ENCODE data around the gene BATF2.
"Not testable (repeated sequence)": the region's sequence is repeated elsewhere in the genome, so short reads cannot be mapped to it uniquely, and the experiment has no call there.

BATF2 gene, protein sequence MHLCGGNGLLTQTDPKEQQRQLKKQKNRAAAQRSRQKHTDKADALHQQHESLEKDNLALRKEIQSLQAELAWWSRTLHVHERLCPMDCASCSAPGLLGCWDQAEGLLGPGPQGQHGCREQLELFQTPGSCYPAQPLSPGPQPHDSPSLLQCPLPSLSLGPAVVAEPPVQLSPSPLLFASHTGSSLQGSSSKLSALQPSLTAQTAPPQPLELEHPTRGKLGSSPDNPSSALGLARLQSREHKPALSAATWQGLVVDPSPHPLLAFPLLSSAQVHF

DNA sequence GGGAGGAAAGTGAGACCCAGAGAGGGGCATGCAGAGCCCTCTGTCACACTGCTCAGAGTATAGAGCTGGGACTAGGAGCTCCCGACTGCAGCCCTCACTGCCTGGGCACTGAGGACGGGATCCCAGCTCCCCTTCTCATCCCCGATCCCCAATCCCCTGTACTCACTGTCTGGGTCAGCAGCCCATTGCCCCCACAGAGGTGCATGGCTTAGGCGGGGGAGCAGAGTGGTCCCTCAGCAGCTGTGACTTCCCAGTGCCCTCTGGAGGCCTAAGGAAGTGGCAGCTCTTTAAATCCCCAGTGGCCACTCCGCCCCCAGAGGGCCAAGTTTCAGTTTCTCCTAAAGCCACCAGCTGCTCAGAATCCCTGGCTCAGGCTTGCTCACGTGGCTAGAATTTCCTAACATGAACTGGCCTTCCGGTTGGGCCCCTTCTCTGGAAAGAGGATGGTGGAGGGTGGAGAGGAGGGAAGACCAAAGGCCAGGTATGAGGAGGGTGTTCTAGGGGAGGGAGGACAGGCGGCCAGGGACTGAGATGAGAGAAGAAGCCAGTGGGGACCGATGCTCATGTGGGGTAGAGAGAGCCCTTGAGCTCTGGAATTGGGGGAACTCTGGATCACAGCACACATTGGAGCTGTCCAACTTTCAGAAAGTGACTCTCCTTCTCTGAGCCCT is at the start of gene BATF2:
Gene BATF2, minus strand, starts transcription at position 262 of the 671 bp plus-strand sequence. Its CDS starts 57 bp downstream, at position 205.
- no peak for DNase-seq

GRCh38 chr11:65045728-65046127 is 49.0 kb upstream of the BATF2 start:
- no peak for DNase-seq

GRCh38 chr11:65045061-65045460 is 48.3 kb upstream of the BATF2 start:
- no peak for DNase-seq

- no peak for DNase-seq
Observed at GRCh38 chr11:65043881-65044501, 47.2 kb upstream of the BATF2 start.

- no peak for DNase-seq
Observed at GRCh38 chr11:65042891-65043290, 46.1 kb upstream of the BATF2 start.

GRCh38 chr11:65040847-65041622 is 44.3 kb upstream of the BATF2 start, which contains the start of gene SAC3D1:
SAC3D1 (plus strand) TSS chr11:65041210; CDS start chr11:65041293, 83 bp downstream.
- peak; percentile 85 for DNase-seq

DNA sequence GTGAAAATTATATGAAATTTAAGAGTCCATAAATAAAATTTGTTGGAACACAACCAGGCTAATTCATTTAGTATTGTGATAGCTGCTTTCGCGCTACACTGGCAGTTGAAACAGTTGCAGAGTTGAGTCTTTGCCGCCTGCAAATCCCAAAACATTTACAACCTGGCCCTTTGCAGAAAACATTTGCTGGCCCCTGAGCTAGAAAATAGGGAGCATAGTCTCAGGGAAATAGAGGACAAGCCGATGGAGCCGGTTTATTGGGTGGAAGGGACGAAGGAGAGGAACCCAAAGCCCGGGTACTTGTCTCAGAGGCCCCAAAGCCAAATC is 43.7 kb upstream of the BATF2 start:
- no peak for DNase-seq

- DNase-seq: no peak
Observed at GRCh38 chr11:65036931-65037330, 40.2 kb upstream of the BATF2 start.

- DNase-seq: no peak
Observed at GRCh38 chr11:65035579-65035978, 38.8 kb upstream of the BATF2 start.

GRCh38 chr11:65034423-65034822 is 37.7 kb upstream of the BATF2 start:
- DNase-seq: no peak

- no peak for DNase-seq
Observed at GRCh38 chr11:65032216-65032615, 35.4 kb upstream of the BATF2 start.

GRCh38 chr11:65027213-65028067 is 30.7 kb upstream of the BATF2 start, which contains the start of gene SNX15:
SNX15 (plus strand) TSS chr11:65027439; CDS start chr11:65027538, 99 bp downstream.
- DNase-seq: peak; percentile 82

GRCh38 chr11:65026810-65027209 is 30.0 kb upstream of the BATF2 start:
- DNase-seq: no peak

GRCh38 chr11:65023502-65023901 is 26.7 kb upstream of the BATF2 start:
- not testable (repeated sequence) for DNase-seq

DNA sequence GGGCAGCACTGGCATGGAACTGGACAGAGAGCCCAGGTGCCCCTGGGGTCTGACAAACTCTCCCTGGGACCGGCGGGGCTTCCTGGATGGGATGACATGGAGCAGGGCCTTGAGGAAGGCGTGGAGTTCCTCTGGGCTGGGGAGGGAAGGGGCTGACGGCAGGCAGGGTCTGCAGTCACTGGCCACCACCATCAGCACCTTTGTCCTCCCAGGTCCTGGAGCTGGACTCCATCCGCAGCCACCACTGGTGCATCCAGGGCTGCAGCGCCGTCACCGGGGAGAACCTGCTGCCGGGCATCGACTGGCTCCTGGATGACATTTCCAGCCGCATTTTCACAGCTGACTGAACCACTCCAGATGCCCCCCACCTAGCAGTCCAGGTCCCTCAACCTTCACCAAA is 24.7 kb upstream of the BATF2 start:
- no peak for DNase-seq

- no peak for DNase-seq
Observed at GRCh38 chr11:65021003-65021402, 24.2 kb upstream of the BATF2 start.

DNA sequence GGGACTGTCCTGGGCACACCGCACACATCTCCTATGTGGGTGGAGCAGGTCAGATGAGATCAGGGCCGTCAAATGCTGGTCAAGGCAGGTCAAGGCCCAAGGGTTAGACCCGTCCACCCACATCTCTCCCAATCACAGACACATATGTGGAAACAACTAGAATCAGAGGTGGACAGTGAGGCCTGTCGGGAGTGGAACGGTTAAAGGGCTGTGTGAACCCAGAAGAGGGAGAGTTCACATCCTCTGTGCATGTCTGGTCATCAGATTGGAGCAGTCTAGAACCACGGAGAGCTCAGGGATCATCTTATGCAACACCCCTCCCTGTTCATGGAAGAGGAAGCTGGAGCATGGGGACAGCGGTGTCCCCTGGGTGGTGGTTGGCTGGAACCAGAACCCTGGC is 23.1 kb upstream of the BATF2 start:
- DNase-seq: no peak

- DNase-seq: no peak
Observed at GRCh38 chr11:65017937-65018336, 21.2 kb upstream of the BATF2 start.

- no peak for DNase-seq
Observed at GRCh38 chr11:65016705-65017104, 19.9 kb upstream of the BATF2 start.

DNA sequence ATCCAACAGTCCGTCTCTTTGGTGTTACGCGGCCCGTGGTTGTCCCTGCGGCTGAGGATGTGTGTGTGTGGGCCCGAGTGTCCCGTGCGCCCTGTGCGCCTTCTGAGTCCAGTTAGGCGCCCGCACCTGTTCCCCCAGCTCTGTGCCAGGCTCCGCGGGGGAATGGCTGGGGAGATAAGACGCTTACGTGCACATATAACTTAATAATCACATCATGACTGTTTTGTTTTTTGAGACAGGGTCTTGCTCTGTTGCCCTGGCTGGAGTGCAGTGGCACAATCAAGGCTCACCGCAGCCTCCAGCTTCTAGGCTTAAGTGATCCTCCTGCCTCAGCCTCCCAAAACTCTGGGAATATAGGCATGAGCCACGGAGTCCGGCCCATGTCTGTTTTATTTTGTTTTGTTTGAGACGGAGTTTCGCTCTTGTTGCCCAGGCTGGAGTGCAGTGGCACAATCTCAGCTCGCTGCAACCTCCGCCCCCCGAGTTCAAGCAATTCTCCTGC is 18.0 kb upstream of the BATF2 start:
- DNase-seq: no peak

- DNase-seq: peak; percentile 78
Observed at GRCh38 chr11:65013888-65014725, 17.3 kb upstream of the BATF2 start, which contains the start of gene ARL2. ARL2 (plus strand) TSS chr11:65014160; CDS start chr11:65014208, 48 bp downstream.

Measured in activated effector memory CD4-positive, alpha-beta T cell treated with Interleukin-2 at 50 U/mL for 16 hours (primary cell).